GM12878 (cell line): Measurements from ENCODE around the gene MTMR6. TPM values are rescaled to one million over a fixed set of nuclear protein-coding genes. Genes with fewer than 3 reads are reported as not detected.

Experiments
- ATAC-seq: fragments of 200-7000 bp; cut with Tn5 transposase; 3 replicates; pipeline ENCODE4 v1.9.1; 2020; ENCODE audit warnings: mild to moderate bottlenecking, moderate library complexity
- BruUV-seq: library from RNA; stranded (reverse); fragments of 400-500 nt; replicated peaks from 2 replicates; lab custom pipeline; 2021; lab: Mats Ljungman, UMichigan
- CTCF ChIA-PET: fragments of 300-600 bp; sonication (Branson Sonifier 250); formaldehyde crosslinking; extraction: SDS; loops from one replicate; lab custom pipeline; 2021; ENCODE audit warnings: inconsistent platforms; lab: Yijun Ruan, JAX
- POLR2A ChIA-PET: fragments of 350-600 bp; formaldehyde crosslinking; extraction: SDS; loops from one replicate; lab custom pipeline; 2021; ENCODE audit warnings: inconsistent platforms; lab: Charles Lee
- RAD21 ChIA-PET: fragments of 300-600 bp; sonication (Branson Sonifier 250); formaldehyde crosslinking; loops from one replicate; lab custom pipeline; 2023; ENCODE audit warnings: antibody characterized with exemption; ENCODE audit not compliant: unreplicated experiment; lab: Charles Lee
- SMC1A ChIA-PET: fragments of 300-600 bp; sonication (Branson Sonifier 250); formaldehyde crosslinking; loops from one replicate; lab custom pipeline; 2023; ENCODE audit not compliant: unreplicated experiment, uncharacterized antibody; lab: Charles Lee
- DNase-seq: peaks from one replicate; pipeline ENCODE4 v3.0.0-alpha.2; 2011; ENCODE audit warnings: low read depth, low spot score
- FAIRE-seq: peaks from 3 replicates; lab custom pipeline; 2011; peaks lifted over from hg19 to GRCh38; lab: Jason Lieb, UNC
- H2AFZ ChIP-seq: 2 replicates; pipeline ENCODE4 v1.6.0; 2011; ENCODE audit warnings: low read depth, low read length, control low read depth; ENCODE audit not compliant: control insufficient read depth
- H3K27ac ChIP-seq: 2 replicates; pipeline ENCODE4 v1.5.1; 2011; ENCODE audit warnings: control low read depth; ENCODE audit not compliant: control insufficient read depth, insufficient read depth
- H3K27me3 ChIP-seq, 2 experiments: replicated peaks in 1 of 2; 2 replicates each; pipeline versions ENCODE4 v1.6.0 to v1.6.1; 2011; ENCODE audit warnings: low read length in 1 of 2; ENCODE audit not compliant: control insufficient read depth in 2 of 2, insufficient read depth in 2 of 2
- H3K36me3 ChIP-seq, 2 experiments: 2 replicates each; pipeline ENCODE4 v1.5.1; 2011; ENCODE audit warnings: low read length in 1 of 2; ENCODE audit not compliant: control insufficient read depth in 2 of 2, insufficient read depth in 2 of 2
- H3K4me1 ChIP-seq: 2 replicates; pipeline ENCODE4 v1.6.1; 2011; ENCODE audit warnings: mild to moderate bottlenecking, low read length, moderate library complexity, mixed read lengths; ENCODE audit not compliant: control insufficient read depth, insufficient read depth
- H3K4me2 ChIP-seq: 2 replicates; pipeline ENCODE4 v1.6.0; 2011; ENCODE audit warnings: control low read depth; ENCODE audit not compliant: control insufficient read depth, insufficient read depth
- H3K4me3 ChIP-seq: fragments of 200-600 bp; sonication (generic); 2 replicates; pipeline ENCODE4 v1.5.1; 2016
- H3K79me2 ChIP-seq: 2 replicates; pipeline ENCODE4 v1.6.0; 2011; ENCODE audit warnings: low read length; ENCODE audit not compliant: control insufficient read depth, insufficient read depth
- H3K9ac ChIP-seq: 2 replicates; pipeline ENCODE4 v1.8.0; 2011; ENCODE audit warnings: low read length, control low read depth, mixed read lengths; ENCODE audit not compliant: control insufficient read depth, insufficient read depth
- H3K9me3 ChIP-seq: replicated peaks from 3 replicates; pipeline ENCODE4 v1.5.1; 2011; ENCODE audit warnings: mild to moderate bottlenecking, low read length; ENCODE audit not compliant: control insufficient read depth, insufficient read depth
- H4K20me1 ChIP-seq: 2 replicates; pipeline ENCODE4 v1.6.0; 2011; ENCODE audit not compliant: control insufficient read depth, insufficient read depth
- HDAC2 ChIP-seq: fragments of 200-600 bp; sonication (generic); IDR thresholded peaks from 2 replicates; pipeline ENCODE4 v1.6.1; 2017
- SIN3A ChIP-seq: IDR thresholded peaks from 2 replicates; pipeline ENCODE4 v1.6.1; 2012; ENCODE audit warnings: low read depth, low read length, improper control_type of control experiment
- ZBTB4 ChIP-seq: fragments of 450-650 bp; formaldehyde crosslinking; IDR thresholded peaks from 2 replicates; pipeline ENCODE4 v1.4.0; 2022; ENCODE audit warnings: mild to moderate bottlenecking, moderate library complexity
- ZNF687 ChIP-seq: fragments of 450-650 bp; IDR thresholded peaks from 2 replicates; pipeline ENCODE4 v1.6.1; 2017; ENCODE audit warnings: mild to moderate bottlenecking, moderate library complexity
- WGBS: methylation state at CpG from one replicate; pipeline ENCODE4 v1.1.6; 2016; ENCODE audit warnings: low lambda C conversion rate; ENCODE audit not compliant: insufficient replicate concordance, insufficient coverage; ENCODE audit errors: missing lambda C conversion rate; 5-methylcytosine and 5-hydroxymethylcytosine counted together
- in situ Hi-C: fragments of 300-500 bp; cut with MboI; formaldehyde crosslinking; loops from 9 replicates; pipeline ENCODE4 v1.14.3; 2018; ENCODE audit warnings: mixed read lengths
- intact Hi-C: fragments of 100-400 bp; cut with micrococcal nuclease; formaldehyde crosslinking; loops from one replicate; pipeline ENCODE4 v1.14.2; 2022; ENCODE audit not compliant: unreplicated experiment
- polyA plus RNA-seq, 11 experiments: library from polyadenylated mRNA; depleted of rRNA in 4 of 11; unstranded in 6 of 11; stranded (reverse) in 5 of 11; fragments of >200 nt; fragmentation: Nextera tagmentation in 4 of 11; fragmentation: Illumina TruSeq in 1 of 11; extraction: Ambion mirVana in 4 of 11; extraction: Trizol in 1 of 11; gene quantifications; 1 replicate in 1 of 11; 2 replicates in 10 of 11; pipeline versions ENCODE4 v1.2.1 to v1.2.3, GENCODE V29; 2011 to 2016; ENCODE audit warnings: inconsistent platforms in 2 of 11, missing spikeins in 2 of 11, low read depth in 1 of 11
- total RNA-seq, 4 experiments: library from RNA; depleted of rRNA in 3 of 4; stranded (reverse); fragments of >200 nt in 3 of 4; fragmentation: Illumina TruSeq in 1 of 4; extraction: Trizol in 1 of 4; gene quantifications; 2 replicates each; pipeline versions ENCODE4 v1.2.1 to v1.2.3, GENCODE V29; 2013 to 2021

MTMR6 gene
- total and polyA plus RNA-seq, 10 of the 15 experiments (the other 5 are each of a cell fraction or from before 2014, with no cell fraction given): 9.8 to 24.2 (median 16.0) TPM

GRCh38 chr13:25310891-25311290 lies 23.6 kb upstream of the MTMR6 start:
- POLR2A ChIA-PET: interaction anchor here (2.0 kb wide), 1 partner anchor 12 kb away, joined by 4 read pairs; no protein-coding TSS in a partner anchor
- no peak for FAIRE-seq

More at GRCh38 chr13:25310891-25311290, 23.6 kb upstream of the MTMR6 start:
- ATAC-seq: no peak
- DNase-seq: no peak
- no peak overlapping the region for H3K4me2 ChIP-seq
- BruUV-seq: no TSS peak
- no peaks in the 10 kb centered on the region for H3K9me3 ChIP-seq
- H3K79me2 ChIP-seq: peaks cover 14% of the 10 kb centered on the region
- no peaks in the 10 kb centered on the region for H4K20me1 ChIP-seq
- H3K9ac ChIP-seq: no peak overlapping the region
- SMC1A ChIA-PET: interaction anchor here (1.1 kb wide), 1 partner anchor 9 kb away, joined by 4 read pairs; no protein-coding TSS in a partner anchor
- WGBS: 100% methylated on average over 3 of the region's 3 CpGs
- TF ChIP-seq SIN3A (no peak), HDAC2 (no peak), ZBTB4 (CRISPR knock-in tag) (no peak), ZNF687 (no peak)
- TF ChIP-seq, all 136 proteins: peak for 0
- intact Hi-C loops (no loop called here), in situ Hi-C loops (no loop called here)
- CTCF ChIA-PET: no interaction called here
- no peak overlapping the region for H2AFZ ChIP-seq
- H3K27me3 ChIP-seq: no peaks in the 10 kb centered on the region
- H3K27ac ChIP-seq: no peak overlapping the region
- RAD21 ChIA-PET: no interaction called here
- H3K4me3 ChIP-seq: no peak overlapping the region
- H3K36me3 ChIP-seq: peaks cover 4 to 35% of the 10 kb centered on the region in 2 experiments
- no peaks in the 10 kb centered on the region for H3K4me1 ChIP-seq
